H1 (cell line): ENCODE results near the gene USP24. TPM values are rescaled to one million over a fixed set of nuclear protein-coding genes. Genes with fewer than 3 reads are reported as not detected.

Source experiments
- CTCF ChIA-PET: fragments of 300-600 bp; sonication (Branson Sonifier 250); formaldehyde crosslinking; loops from one replicate; lab custom pipeline; 2021; ENCODE audit not compliant: partially characterized antibody; lab: Charles Lee
- POLR2A ChIA-PET: fragments of 300-600 bp; sonication (Branson Sonifier 250); formaldehyde crosslinking; loops from one replicate; lab custom pipeline; 2021; ENCODE audit warnings: inconsistent platforms; ENCODE audit not compliant: partially characterized antibody; lab: Charles Lee
- DNase-seq, 2 experiments: peaks; one replicate each; pipeline versions ENCODE4 v3.0.0 to v3.0.0-alpha.2; 2010 to 2022; ENCODE audit warnings: low spot score in 2 of 2, low read depth in 1 of 2, mixed read lengths in 1 of 2
- FAIRE-seq: peaks from 2 replicates; lab custom pipeline; 2011; peaks lifted over from hg19 to GRCh38; lab: Jason Lieb, UNC
- H2AFZ ChIP-seq: 2 replicates; pipeline ENCODE4 v1.8.1; 2012; ENCODE audit warnings: low read length, inconsistent platforms
- H2AK5ac ChIP-seq: 2 replicates; pipeline ENCODE4 v1.6.1; 2013; ENCODE audit warnings: low read depth, low read length
- H2BK120ac ChIP-seq: replicated peaks from 2 replicates; pipeline ENCODE3; 2013; ENCODE audit warnings: low read depth, low read length, inconsistent platforms
- H2BK12ac ChIP-seq: 2 replicates; pipeline ENCODE4 v1.6.1; 2013; ENCODE audit warnings: low read depth, low read length
- H2BK15ac ChIP-seq: 2 replicates; pipeline ENCODE4 v1.6.1; 2013; ENCODE audit warnings: low read length
- H2BK20ac ChIP-seq: 2 replicates; pipeline ENCODE4 v1.6.1; 2013; ENCODE audit warnings: low read length
- H2BK5ac ChIP-seq: 2 replicates; pipeline ENCODE4 v1.6.1; 2013; ENCODE audit warnings: low read depth, low read length
- H3K14ac ChIP-seq: 2 replicates; pipeline ENCODE4 v1.6.1; 2013; ENCODE audit warnings: inconsistent platforms; ENCODE audit not compliant: insufficient read length
- H3K18ac ChIP-seq: 2 replicates; pipeline ENCODE4 v1.6.1; 2013; ENCODE audit warnings: low read length; ENCODE audit errors: extremely low read depth
- H3K23ac ChIP-seq: 2 replicates; pipeline ENCODE4 v1.6.1; 2013; ENCODE audit warnings: inconsistent platforms; ENCODE audit not compliant: insufficient read length
- H3K23me2 ChIP-seq: 2 replicates; pipeline ENCODE4 v1.6.1; 2013; ENCODE audit warnings: low read depth, low read length
- H3K27ac ChIP-seq: 2 replicates; pipeline ENCODE4 v1.6.1; 2011; ENCODE audit warnings: low read depth, low read length, inconsistent platforms
- H3K27me3 ChIP-seq, 4 experiments: replicated peaks in 1 of 4; 1 replicate in 1 of 4; 2 replicates in 3 of 4; pipeline versions ENCODE4 v1.6.1 to v1.8.1; 2011 to 2013; ENCODE audit warnings: low read length in 3 of 4, mild to moderate bottlenecking in 3 of 4, inconsistent platforms in 2 of 4, mixed read lengths in 2 of 4, moderate library complexity in 1 of 4; ENCODE audit not compliant: control insufficient read depth in 3 of 4, insufficient read depth in 3 of 4; ENCODE audit errors: extremely low read depth in 1 of 4
- H3K36me3 ChIP-seq, 4 experiments: 2 replicates each; pipeline versions ENCODE4 v1.6.1 to v1.8.1; 2011 to 2013; ENCODE audit warnings: mild to moderate bottlenecking in 4 of 4, low read length in 3 of 4, moderate library complexity in 2 of 4, control low read depth in 1 of 4, inconsistent platforms in 1 of 4; ENCODE audit not compliant: insufficient read depth in 4 of 4, control insufficient read depth in 2 of 4
- H3K4ac ChIP-seq: replicated peaks from 2 replicates; pipeline ENCODE3; 2013; ENCODE audit warnings: low read length, low read depth, mixed read lengths, inconsistent platforms; ENCODE audit not compliant: insufficient read length
- H3K4me1 ChIP-seq, 4 experiments: replicated peaks in 1 of 4; 1 replicate in 1 of 4; 2 replicates in 3 of 4; pipeline versions ENCODE4 v1.6.1 to v1.8.1; 2011 to 2013; ENCODE audit warnings: low read length in 3 of 4, inconsistent platforms in 2 of 4, mixed read lengths in 1 of 4; ENCODE audit not compliant: insufficient read depth in 4 of 4, control insufficient read depth in 3 of 4
- H3K4me2 ChIP-seq, 2 experiments: 2 replicates each; pipeline versions ENCODE4 v1.6.1 to v1.8.1; 2011 to 2013; ENCODE audit warnings: low read depth in 2 of 2, low read length in 2 of 2, control low read depth in 1 of 2, inconsistent platforms in 1 of 2, mild to moderate bottlenecking in 1 of 2; ENCODE audit not compliant: insufficient read depth in 1 of 2
- H3K4me3 ChIP-seq, 4 experiments: fragments of 200-600, 300-600 bp in 1 of 4; sonication (generic), shearing (Covaris generic), sonication (Bioruptor Twin) in 1 of 4; 2 replicates each; pipeline versions ENCODE4 v1.5.1 to v1.8.1; 2011 to 2016; ENCODE audit warnings: low read length in 4 of 4, low read depth in 3 of 4, control low read depth in 2 of 4, inconsistent platforms in 2 of 4, mild to moderate bottlenecking in 2 of 4, mixed read lengths in 1 of 4, moderate library complexity in 1 of 4; ENCODE audit not compliant: insufficient read depth in 2 of 4; ENCODE audit errors: extremely low read depth in 1 of 4
- H3K56ac ChIP-seq: replicated peaks from 2 replicates; pipeline ENCODE3; 2013; ENCODE audit warnings: low read depth, mild to moderate bottlenecking, mixed read lengths, low read length, inconsistent platforms; ENCODE audit not compliant: insufficient read length
- H3K79me1 ChIP-seq: 2 replicates; pipeline ENCODE4 v1.6.1; 2013; ENCODE audit warnings: low read depth, low read length, control low read depth
- H3K79me2 ChIP-seq, 2 experiments: 2 replicates each; pipeline versions ENCODE4 v1.6.1 to v1.8.1; 2012 to 2013; ENCODE audit warnings: low read length in 2 of 2, mild to moderate bottlenecking in 2 of 2, inconsistent platforms in 1 of 2; ENCODE audit not compliant: insufficient read depth in 2 of 2, control insufficient read depth in 1 of 2
- H3K9ac ChIP-seq, 4 experiments: replicated peaks in 1 of 4; 1 replicate in 1 of 4; 2 replicates in 3 of 4; pipeline versions ENCODE4 v1.6.1 to v1.8.1; 2011 to 2013; ENCODE audit warnings: low read depth in 3 of 4, low read length in 3 of 4, control low read depth in 2 of 4, mild to moderate bottlenecking in 2 of 4, moderate library complexity in 2 of 4, inconsistent platforms in 1 of 4; ENCODE audit errors: extremely low read depth in 1 of 4
- H3K9me3 ChIP-seq, 2 experiments: 2 replicates each; pipeline versions ENCODE4 v1.6.1 to v1.8.1; 2012 to 2013; ENCODE audit warnings: mild to moderate bottlenecking in 2 of 2, moderate library complexity in 2 of 2, control low read depth in 1 of 2, inconsistent platforms in 1 of 2, low read depth in 1 of 2, low read length in 1 of 2, mixed read lengths in 1 of 2; ENCODE audit not compliant: insufficient read depth in 2 of 2
- H4K20me1 ChIP-seq, 2 experiments: replicated peaks in 1 of 2; 2 replicates each; pipeline versions ENCODE3 to v1.8.1; 2011 to 2013; ENCODE audit warnings: inconsistent platforms in 2 of 2, low read length in 2 of 2, mild to moderate bottlenecking in 1 of 2; ENCODE audit not compliant: insufficient read depth in 2 of 2, control insufficient read depth in 1 of 2
- H4K5ac ChIP-seq: 2 replicates; pipeline ENCODE4 v1.6.1; 2013; ENCODE audit warnings: low read length, low read depth, mixed read lengths, inconsistent platforms; ENCODE audit not compliant: insufficient read length
- H4K8ac ChIP-seq: 2 replicates; pipeline ENCODE4 v1.8.0; 2013; ENCODE audit warnings: mild to moderate bottlenecking, moderate library complexity, low read length, inconsistent platforms; ENCODE audit not compliant: insufficient read depth; ENCODE audit errors: extremely low read depth
- H4K91ac ChIP-seq: replicated peaks from 2 replicates; pipeline ENCODE3; 2013; ENCODE audit warnings: low read length, mixed read lengths, inconsistent platforms; ENCODE audit not compliant: insufficient read length
- BCL11A ChIP-seq, 2 experiments: IDR thresholded peaks; one replicate each; pipeline ENCODE4 v1.6.1; 2011; ENCODE audit warnings: low read depth in 2 of 2, low read length in 2 of 2, mild to moderate bottlenecking in 2 of 2
- TBP ChIP-seq: IDR thresholded peaks from 2 replicates; pipeline ENCODE4 v1.6.1; 2011; ENCODE audit warnings: low read depth, low read length, improper control_type of control experiment
- WGBS, 2 experiments: shearing (Covaris generic) in 1 of 2; methylation state at CpG; one replicate each; pipeline versions ENCODE4 v1.1.6 to v1.1.7; 2013 to 2015; ENCODE audit warnings: low lambda C conversion rate in 2 of 2, mixed read lengths in 2 of 2, inconsistent platforms in 1 of 2, low coverage in 1 of 2, missing lambda C conversion rate in 1 of 2; ENCODE audit not compliant: insufficient replicate concordance in 2 of 2, insufficient coverage in 1 of 2, insufficient read length in 1 of 2; ENCODE audit errors: extremely low coverage in 1 of 2, missing lambda C conversion rate in 1 of 2; 5-methylcytosine and 5-hydroxymethylcytosine counted together
- polyA plus RNA-seq, 7 experiments: library from polyadenylated mRNA; depleted of rRNA in 3 of 7; stranded (reverse) in 5 of 7; unstranded in 2 of 7; fragments of >200 nt in 5 of 7; fragments of 200-250 nt in 2 of 7; gene quantifications; 1 replicate in 5 of 7; 2 replicates in 1 of 7; 4 replicates in 1 of 7; pipeline versions ENCODE4 v1.2.1 to v1.2.3, GENCODE V29; 2011 to 2013; ENCODE audit warnings: missing spikeins in 2 of 7, mixed read lengths in 2 of 7
- total RNA-seq: library from RNA; stranded (reverse); fragmentation: NEBNext Ultra II Directional; extraction: Animal tissue kit (Norgen Biotek cat#: 25700); gene quantifications from 2 replicates; pipeline ENCODE4 v1.2.1, GENCODE V29; 2021

USP24 gene
- total and polyA plus RNA-seq, 2 of the 8 experiments (the other 6 are each of a cell fraction or from before 2014, with no cell fraction given): 11.1 to 34.6 TPM

GRCh38 chr1:55044617-55045397, 170.4 kb downstream of the USP24 start:
- ChIA-PET CTCF (interaction anchor here (0.7 to 2.1 kb wide), 6 partner anchors 14 to 304 kb away, joined by 3 to 6 read pairs (median 4); no protein-coding TSS in a partner anchor), POLR2A (no interaction called here)
- Histone ChIP-seq H2BK20ac (no peak overlapping the region), H3K4ac (no peak overlapping the region), H3K79me1 (no peaks in the 10 kb centered on the region; the same call in none of the 2 replicates), H3K23me2 (peaks cover 7% of the 10 kb centered on the region; the same call in 1 of the 2 replicates), H3K36me3 (peaks cover 0 to 17% (median 0%) of the 10 kb centered on the region in 4 experiments; a peak in 1 of 8 replicates), H3K27me3 (peaks cover 2 to 16% (median 15%) of the 10 kb centered on the region in 4 experiments; a peak in 6 of 7 replicates), H3K18ac (no peak overlapping the region), H4K20me1 (peaks cover 0 to 39% of the 10 kb centered on the region in 2 experiments), H3K27ac (no peak overlapping the region), H3K9me3 (no peaks in the 10 kb centered on the region), H3K79me2 (peaks cover 6 to 16% of the 10 kb centered on the region in 2 experiments; a peak in 2 of 4 replicates), H3K4me1 (peaks cover 0 to 10% (median 6%) of the 10 kb centered on the region in 4 experiments; a peak in 5 of 7 replicates), H4K91ac (no peak overlapping the region), H3K23ac (no peak overlapping the region), H4K5ac (no peak overlapping the region), H3K9ac (no peak overlapping the region), H2BK12ac (no peak overlapping the region), H2BK120ac (no peak overlapping the region), H3K14ac (no peak overlapping the region), H2BK5ac (no peak overlapping the region), H2BK15ac (no peak overlapping the region), H3K56ac (no peak overlapping the region), H3K4me2 (no peak overlapping the region), H2AK5ac (no peak overlapping the region), H3K4me3 (no peak overlapping the region), H4K8ac (no peak overlapping the region), H2AFZ (no peak overlapping the region)
- no peak for TF ChIP-seq TBP
- no peak for TF ChIP-seq BCL11A (IDR thresholded peaks at IDR 0.05; ENCODE audit: low read depth in 2 of 2, low read length in 2 of 2)
- WGBS, 2 experiments: 85% methylated on average over 15 of the region's 15 CpGs; no CpG with 5 or more reads in 1 of the 2 experiments
- DNase-seq (no peak), FAIRE-seq (no peak)
